ENCODE measurements around the gene SORCS1. TPM values are rescaled to one million over a fixed set of nuclear protein-coding genes. Genes with fewer than 3 reads are reported as not detected.

The SORCS1 gene
- total and polyA plus RNA-seq, 2 donors (not counting 1 experiment from before 2014, with no cell fraction given): not detected

DNA sequence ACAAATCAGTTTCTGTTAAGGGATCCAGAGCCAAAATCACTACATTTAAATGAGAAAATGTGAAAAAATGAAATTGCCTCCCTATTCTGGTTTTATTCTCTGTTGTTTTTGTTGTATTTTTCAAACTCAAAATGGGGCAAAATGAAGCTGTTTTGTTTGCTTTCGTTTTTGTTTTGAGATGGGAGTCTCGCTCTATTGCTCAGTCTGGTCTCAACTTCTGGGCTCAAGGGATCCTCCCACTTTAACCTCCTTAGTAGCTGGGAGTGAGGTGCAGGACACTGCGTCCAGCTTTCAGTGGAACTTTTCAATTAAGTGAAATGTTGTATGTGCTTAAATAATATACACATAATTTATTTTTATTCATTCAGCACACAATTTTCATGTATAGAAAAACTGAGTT is 205.0 kb downstream of the SORCS1 start:
- 71% methylated on average over 2 of the region's 3 CpGs for WGBS (ENCODE audit: insufficient coverage)
- H3K27ac ChIP-seq (ENCODE audit: low read length in 2 of 2): no peak overlapping the region
- H3K27me3 ChIP-seq (replicated peaks in 1 of 4; ENCODE audit: control extremely low read depth in 1 of 4, control insufficient read depth in 3 of 4, insufficient read depth in 4 of 4, low read length in 3 of 4): no peaks in the 10 kb centered on the region
- intact Hi-C loops (cut with micrococcal nuclease): no loop called here
- H3K4me2 ChIP-seq (replicated peaks; ENCODE audit: low read depth, low read length, poor library complexity, severe bottlenecking): peak overlapping the region; percentile 14
- peak overlapping the region; percentile 15 for H2AFZ ChIP-seq (ENCODE audit: insufficient read depth, low read depth, low read length, poor library complexity, severe bottlenecking)
- H3K79me2 ChIP-seq (ENCODE audit: control insufficient read depth, insufficient read depth, low read length): no peaks in the 10 kb centered on the region
- no peak overlapping the region for H3K4me3 ChIP-seq (ENCODE audit: control extremely low read depth in 1 of 5, extremely low read depth in 1 of 5, insufficient read depth in 1 of 5, low read depth in 2 of 5, low read length in 4 of 5)
- H3K4me1 ChIP-seq (ENCODE audit: control insufficient read depth in 2 of 2, insufficient read depth in 2 of 2, low read length in 2 of 2): peaks cover 0 to 14% of the 10 kb centered on the region in 2 donors
- no peak for TF ChIP-seq EZH2 (IDR thresholded peaks at IDR 0.05; ENCODE audit: borderline replicate concordance, insufficient read depth, low read depth, low read length, poor library complexity, severe bottlenecking)
- TF ChIP-seq, protein P1, sequence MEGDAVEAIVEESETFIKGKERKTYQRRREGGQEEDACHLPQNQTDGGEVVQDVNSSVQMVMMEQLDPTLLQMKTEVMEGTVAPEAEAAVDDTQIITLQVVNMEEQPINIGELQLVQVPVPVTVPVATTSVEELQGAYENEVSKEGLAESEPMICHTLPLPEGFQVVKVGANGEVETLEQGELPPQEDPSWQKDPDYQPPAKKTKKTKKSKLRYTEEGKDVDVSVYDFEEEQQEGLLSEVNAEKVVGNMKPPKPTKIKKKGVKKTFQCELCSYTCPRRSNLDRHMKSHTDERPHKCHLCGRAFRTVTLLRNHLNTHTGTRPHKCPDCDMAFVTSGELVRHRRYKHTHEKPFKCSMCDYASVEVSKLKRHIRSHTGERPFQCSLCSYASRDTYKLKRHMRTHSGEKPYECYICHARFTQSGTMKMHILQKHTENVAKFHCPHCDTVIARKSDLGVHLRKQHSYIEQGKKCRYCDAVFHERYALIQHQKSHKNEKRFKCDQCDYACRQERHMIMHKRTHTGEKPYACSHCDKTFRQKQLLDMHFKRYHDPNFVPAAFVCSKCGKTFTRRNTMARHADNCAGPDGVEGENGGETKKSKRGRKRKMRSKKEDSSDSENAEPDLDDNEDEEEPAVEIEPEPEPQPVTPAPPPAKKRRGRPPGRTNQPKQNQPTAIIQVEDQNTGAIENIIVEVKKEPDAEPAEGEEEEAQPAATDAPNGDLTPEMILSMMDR (IDR thresholded peaks at IDR 0.05): no peak
- H3K36me3 ChIP-seq (replicated peaks in 1 of 2; ENCODE audit: control extremely low read depth in 1 of 2, control insufficient read depth in 1 of 2, extremely low read depth in 1 of 2, insufficient read depth in 2 of 2, low read length in 1 of 2): no peaks in the 10 kb centered on the region
- peaks cover 15% of the 10 kb centered on the region for H3K4me1 Mint-ChIP-seq
- H3K27ac Mint-ChIP-seq: no peak overlapping the region
- no peak overlapping the region for H3K9ac ChIP-seq (ENCODE audit: low read length)
- no peak for DNase-seq
- no peaks in the 10 kb centered on the region for H3K9me3 Mint-ChIP-seq (ENCODE audit: insufficient read depth)
- H3K4me3 Mint-ChIP-seq: peak overlapping the region; percentile 27
- H3K9me3 ChIP-seq (ENCODE audit: control extremely low read depth in 1 of 3, control insufficient read depth in 2 of 3, insufficient read depth in 1 of 3, low read length in 2 of 3): peaks cover 0 to 8% (median 0%) of the 10 kb centered on the region in 3 donors
- no peak for ATAC-seq (ENCODE audit: low read depth)
- H3K27me3 Mint-ChIP-seq: no peaks in the 10 kb centered on the region
- ChIA-PET CTCF (no interaction called here), POLR2A (no interaction called here)
- no peaks in the 10 kb centered on the region for H4K20me1 ChIP-seq (ENCODE audit: control insufficient read depth, insufficient read depth, low read length, poor library complexity, severe bottlenecking)

DNA sequence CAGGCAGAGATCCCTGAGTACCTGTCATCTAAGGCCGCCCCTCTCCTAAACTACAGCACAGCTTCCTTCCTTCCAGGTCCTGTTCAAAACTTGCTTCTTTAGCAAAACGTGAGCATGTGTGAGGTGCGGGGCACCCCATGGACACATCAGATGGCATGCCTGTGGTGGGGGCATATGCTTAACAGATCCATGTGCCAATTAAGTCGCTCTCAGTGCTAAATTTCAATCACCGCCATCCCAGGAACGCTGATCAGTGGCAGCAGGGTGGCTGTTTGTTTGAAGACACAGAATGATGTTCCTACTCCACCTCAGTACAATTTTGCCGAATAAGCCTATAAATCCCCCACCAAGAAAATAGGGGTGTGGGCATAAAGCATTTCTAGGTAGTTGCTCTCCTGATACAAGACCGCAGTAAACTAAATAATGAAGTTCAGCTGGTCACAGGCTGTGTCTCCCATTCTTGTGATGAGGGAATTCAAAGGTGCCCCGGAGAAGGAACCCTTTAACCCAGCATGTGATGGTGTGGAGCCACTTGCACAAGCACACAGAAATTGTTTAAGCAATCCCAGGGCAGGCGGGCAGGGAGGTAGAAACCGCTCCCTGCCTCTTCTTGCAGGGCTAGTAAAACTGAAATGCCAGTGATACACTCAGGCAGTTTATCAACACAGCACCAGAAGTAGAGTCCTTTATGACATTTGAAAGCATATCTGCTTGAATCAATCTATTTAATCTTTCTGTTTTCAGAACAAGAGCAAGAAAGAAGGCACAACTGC is 205.7 kb downstream of the SORCS1 start:
- Mint-ChIP-seq H3K9me3 (ENCODE audit: insufficient read depth) (no peaks in the 10 kb centered on the region), H3K4me1 (peaks cover 15% of the 10 kb centered on the region), H3K27ac (no peak overlapping the region), H3K27me3 (no peaks in the 10 kb centered on the region), H3K4me3 (no peak overlapping the region)
- ChIA-PET POLR2A (no interaction called here), CTCF (no interaction called here)
- no peak for TF ChIP-seq EZH2 (IDR thresholded peaks at IDR 0.05; ENCODE audit: borderline replicate concordance, insufficient read depth, low read depth, low read length, poor library complexity, severe bottlenecking)
- TF ChIP-seq, protein P1 (IDR thresholded peaks at IDR 0.05): no peak
- H3K9me3 ChIP-seq (ENCODE audit: control extremely low read depth in 1 of 3, control insufficient read depth in 2 of 3, insufficient read depth in 1 of 3, low read length in 2 of 3): peaks cover 0 to 8% (median 0%) of the 10 kb centered on the region in 3 donors
- ATAC-seq (ENCODE audit: low read depth) (no peak), DNase-seq (no peak)
- no peak overlapping the region for H3K9ac ChIP-seq (ENCODE audit: low read length)
- no peaks in the 10 kb centered on the region for H3K36me3 ChIP-seq (replicated peaks in 1 of 2; ENCODE audit: control extremely low read depth in 1 of 2, control insufficient read depth in 1 of 2, extremely low read depth in 1 of 2, insufficient read depth in 2 of 2, low read length in 1 of 2)
- H2AFZ ChIP-seq (ENCODE audit: insufficient read depth, low read depth, low read length, poor library complexity, severe bottlenecking): peak overlapping the region; percentile 15
- no peak overlapping the region for H3K4me3 ChIP-seq (ENCODE audit: control extremely low read depth in 1 of 5, extremely low read depth in 1 of 5, insufficient read depth in 1 of 5, low read depth in 2 of 5, low read length in 4 of 5)
- peaks cover 0 to 14% of the 10 kb centered on the region in 2 donors for H3K4me1 ChIP-seq (ENCODE audit: control insufficient read depth in 2 of 2, insufficient read depth in 2 of 2, low read length in 2 of 2)
- intact Hi-C loops (cut with micrococcal nuclease): no loop called here
- no peaks in the 10 kb centered on the region for H4K20me1 ChIP-seq (ENCODE audit: control insufficient read depth, insufficient read depth, low read length, poor library complexity, severe bottlenecking)
- no peaks in the 10 kb centered on the region for H3K79me2 ChIP-seq (ENCODE audit: control insufficient read depth, insufficient read depth, low read length)
- no peaks in the 10 kb centered on the region for H3K27me3 ChIP-seq (replicated peaks in 1 of 4; ENCODE audit: control extremely low read depth in 1 of 4, control insufficient read depth in 3 of 4, insufficient read depth in 4 of 4, low read length in 3 of 4)
- peak overlapping the region; percentile 14 for H3K4me2 ChIP-seq (replicated peaks; ENCODE audit: low read depth, low read length, poor library complexity, severe bottlenecking)
- H3K27ac ChIP-seq (ENCODE audit: low read length in 2 of 2): no peak overlapping the region
- 67% methylated on average over 3 of the region's 11 CpGs for WGBS (ENCODE audit: insufficient coverage)
